ENCODE measurements around the gene RNF41. TPM values are rescaled to one million over a fixed set of nuclear protein-coding genes. Genes with fewer than 3 reads are reported as not detected.

Gene RNF41
- total RNA-seq, 1 donor from 2014 or later: 79.6 TPM

- TF ChIP-seq POLR2AphosphoS5 (IDR thresholded peaks at IDR 0.05; ENCODE audit: insufficient read depth in 1 of 2, low read depth in 1 of 2) (no peak), CTCF (IDR thresholded peaks at IDR 0.05) (no peak), POLR2A (IDR thresholded peaks at IDR 0.05) (no peak)
- H3K4me1 ChIP-seq: no peaks in the 10 kb centered on the region
- intact Hi-C loops (cut with DNase I): no loop called here
- no peak for DNase-seq (ENCODE audit: extremely low spot score in 2 of 2)
- no peaks in the 10 kb centered on the region for H3K9me3 ChIP-seq
- no peak overlapping the region for H3K4me3 ChIP-seq
- H3K27ac ChIP-seq: no peak overlapping the region
- no peaks in the 10 kb centered on the region for H3K27me3 ChIP-seq
- H3K36me3 ChIP-seq: peaks cover 0 to 100% of the 10 kb centered on the region in 2 donors
Measured at GRCh38 chr12:56178347-56178746, 43.4 kb downstream of the RNF41 start.

GRCh38 chr12:56172839-56173238 lies 48.9 kb downstream of the RNF41 start:
- H3K27me3 ChIP-seq: no peaks in the 10 kb centered on the region
- TF ChIP-seq CTCF (IDR thresholded peaks at IDR 0.05) (no peak), POLR2A (IDR thresholded peaks at IDR 0.05) (no peak), POLR2AphosphoS5 (IDR thresholded peaks at IDR 0.05; ENCODE audit: insufficient read depth in 1 of 2, low read depth in 1 of 2) (no peak)
- no peaks in the 10 kb centered on the region for H3K4me1 ChIP-seq
- DNase-seq (ENCODE audit: extremely low spot score in 2 of 2): no peak
- H3K27ac ChIP-seq: no peak overlapping the region
- H3K4me3 ChIP-seq: no peak overlapping the region
- no peaks in the 10 kb centered on the region for H3K9me3 ChIP-seq
- peaks cover 0 to 99% of the 10 kb centered on the region in 2 donors for H3K36me3 ChIP-seq
- intact Hi-C loops (cut with DNase I): no loop called here

- H3K4me3 ChIP-seq: no peak overlapping the region
- H3K27ac ChIP-seq: no peak overlapping the region
- no peak for TF ChIP-seq CTCF (IDR thresholded peaks at IDR 0.05)
- no peak for TF ChIP-seq POLR2AphosphoS5 (IDR thresholded peaks at IDR 0.05; ENCODE audit: insufficient read depth in 1 of 2, low read depth in 1 of 2)
- no peak for TF ChIP-seq POLR2A (IDR thresholded peaks at IDR 0.05)
- intact Hi-C loops (cut with DNase I): no loop called here
- no peaks in the 10 kb centered on the region for H3K27me3 ChIP-seq
- H3K9me3 ChIP-seq: no peaks in the 10 kb centered on the region
- DNase-seq (ENCODE audit: extremely low spot score in 2 of 2): no peak
- no peaks in the 10 kb centered on the region for H3K4me1 ChIP-seq
- peaks cover 0 to 88% of the 10 kb centered on the region in 2 donors for H3K36me3 ChIP-seq
Measured at GRCh38 chr12:56169229-56169759, 52.4 kb downstream of the RNF41 start.

- Histone ChIP-seq H3K27ac (no peak overlapping the region), H3K9me3 (no peaks in the 10 kb centered on the region)
- no peak for DNase-seq (ENCODE audit: extremely low spot score in 2 of 2)
Measured at GRCh38 chr12:56165369-56165768, 56.4 kb downstream of the RNF41 start.

More at GRCh38 chr12:56165369-56165768, 56.4 kb downstream of the RNF41 start:
- no peak for TF ChIP-seq CTCF (IDR thresholded peaks at IDR 0.05)
- Histone ChIP-seq H3K36me3 (peaks cover 3 to 86% of the 10 kb centered on the region in 2 donors), H3K4me3 (no peak overlapping the region), H3K4me1 (peaks cover 14% of the 10 kb centered on the region), H3K27me3 (no peaks in the 10 kb centered on the region)
- intact Hi-C loops (cut with DNase I): no loop called here

All from vagina (tissue), 2 donors.